Esophagus squamous epithelium (tissue), 5 donors: ENCODE data around the gene SRF. TPM values are rescaled to one million over a fixed set of nuclear protein-coding genes. Genes with fewer than 3 reads are reported as not detected.

Experiments
- DNase-seq: peaks from one replicate; lab custom pipeline; 2025; lab: John Stamatoyannopoulos, UW
- H3K27ac ChIP-seq, 4 donors: fragments of 200-600 bp; sonication (generic); one replicate each; pipeline ENCODE4 v1.5.1; 2016 to 2019; ENCODE audit warnings: mild to moderate bottlenecking in 1 of 4
- H3K27me3 ChIP-seq, 4 donors: fragments of 200-600 bp; sonication (generic); 1 replicate in 3 of 4; 2 replicates in 1 of 4; pipeline versions ENCODE4 v1.5.1 to v1.6.0; 2017 to 2021; ENCODE audit warnings: antibody characterized with exemption in 1 of 4
- H3K36me3 ChIP-seq, 3 donors: fragments of 200-600 bp; sonication (generic); one replicate each; pipeline ENCODE4 v1.5.1; 2016 to 2019
- H3K4me1 ChIP-seq, 3 donors: fragments of 200-600 bp; sonication (generic); one replicate each; pipeline ENCODE4 v1.5.1; 2017 to 2019
- H3K4me3 ChIP-seq, 4 donors: fragments of 200-600 bp; sonication (generic); 1 replicate in 3 of 4; 2 replicates in 1 of 4; pipeline ENCODE4 v1.5.1; 2016 to 2019; ENCODE audit warnings: mild to moderate bottlenecking in 2 of 4, moderate library complexity in 1 of 4
- H3K9me3 ChIP-seq, 3 donors: fragments of 200-600 bp; sonication (generic); one replicate each; pipeline ENCODE4 v1.5.1; 2016 to 2019
- POLR2A ChIP-seq, 4 donors: fragments of 450-650 bp; IDR thresholded peaks; one replicate each; pipeline ENCODE4 v1.6.1; 2017; ENCODE audit warnings: antibody characterized with exemption in 4 of 4, mild to moderate bottlenecking in 4 of 4, moderate library complexity in 3 of 4
- WGBS, 2 donors: methylation state at CpG; one replicate each; pipeline ENCODE4 v1.1.5; 2018; 5-methylcytosine and 5-hydroxymethylcytosine counted together
- intact Hi-C: fragments of 100-400 bp; cut with DNase I; formaldehyde crosslinking; loops from one replicate; pipeline ENCODE4 v1.15.0; 2022
- total RNA-seq, 4 donors: library from RNA; depleted of rRNA; stranded (reverse); fragments of >200 nt; gene quantifications; one replicate each; pipeline ENCODE4 v1.1.0, GENCODE V29; 2016
- TF ChIP-seq, protein P1 (sequence below), 6 experiments: fragments of 450-650 bp in 4 of 6; fragments of 200-600 bp in 2 of 6; sonication (generic) in 2 of 6; IDR thresholded peaks; one replicate each; pipeline ENCODE4 v1.5.1; 2016 to 2019; ENCODE audit warnings: antibody characterized with exemption in 6 of 6, mild to moderate bottlenecking in 4 of 6, moderate library complexity in 4 of 6
- donor health status: DM: yes; HTN: yes; CAD: no.

The SRF gene
- total RNA-seq, 4 donors from 2014 or later: 22.0 to 38.9 (median 35.3) TPM

DNA sequence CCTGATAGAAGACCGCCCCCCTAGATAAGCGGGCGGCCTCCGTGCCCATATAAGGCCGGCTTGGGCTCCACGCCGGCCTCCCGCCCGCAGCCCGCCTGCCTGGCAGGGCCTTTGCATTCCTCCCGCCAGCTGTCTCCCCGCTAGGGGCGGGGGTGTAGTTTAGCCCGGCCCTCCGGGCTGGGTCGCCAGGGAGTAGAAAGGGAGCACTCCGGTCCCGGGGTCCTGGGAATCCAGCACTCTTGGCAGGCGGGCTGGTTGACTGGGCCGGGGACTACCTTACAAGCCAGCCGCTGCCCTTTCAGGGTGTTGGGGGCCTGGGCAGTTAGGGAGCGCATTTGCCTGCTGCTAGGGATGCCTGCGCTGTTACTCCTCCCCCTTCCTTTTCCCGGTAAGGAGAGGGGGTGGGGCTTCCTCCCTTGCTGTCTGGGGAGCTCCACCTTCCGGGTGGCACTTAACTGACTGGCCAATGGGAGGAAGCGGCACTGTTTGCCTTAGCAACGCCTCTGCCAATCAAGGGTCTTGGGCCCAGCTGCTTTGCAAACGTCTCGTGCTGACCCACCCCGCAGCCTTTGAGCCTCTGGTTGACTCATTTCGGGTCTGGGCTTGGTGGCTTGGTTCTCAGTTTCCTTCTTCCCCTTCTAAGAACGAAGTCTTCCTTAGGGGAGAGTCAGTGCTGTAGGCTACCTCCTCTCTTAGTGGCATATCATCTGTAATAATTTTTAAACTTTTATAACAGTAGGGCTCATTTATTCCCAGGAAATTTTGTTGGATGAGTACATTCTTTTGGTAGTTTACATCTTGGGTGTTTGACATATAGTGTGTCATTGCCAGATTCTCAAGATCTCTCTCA lies 3.4 kb downstream of the SRF start:
- H3K27ac ChIP-seq: peak overlapping the region; percentile 93 to 99 (median 99)
- peaks cover 28 to 54% (median 29%) of the 10 kb centered on the region in 3 donors for H3K4me1 ChIP-seq
- peak; percentile 96 for DNase-seq
- H3K4me3 ChIP-seq: peak overlapping the region; percentile 29 to 98 (median 87)
- 0% methylated on average over 8 to 10 of the region's 32 CpGs for WGBS, 2 donors
- peaks cover 7 to 46% (median 25%) of the 10 kb centered on the region in 3 donors for H3K36me3 ChIP-seq
- H3K27me3 ChIP-seq: no peaks in the 10 kb centered on the region
- intact Hi-C loops: no loop called here
- TF ChIP-seq, protein P1, sequence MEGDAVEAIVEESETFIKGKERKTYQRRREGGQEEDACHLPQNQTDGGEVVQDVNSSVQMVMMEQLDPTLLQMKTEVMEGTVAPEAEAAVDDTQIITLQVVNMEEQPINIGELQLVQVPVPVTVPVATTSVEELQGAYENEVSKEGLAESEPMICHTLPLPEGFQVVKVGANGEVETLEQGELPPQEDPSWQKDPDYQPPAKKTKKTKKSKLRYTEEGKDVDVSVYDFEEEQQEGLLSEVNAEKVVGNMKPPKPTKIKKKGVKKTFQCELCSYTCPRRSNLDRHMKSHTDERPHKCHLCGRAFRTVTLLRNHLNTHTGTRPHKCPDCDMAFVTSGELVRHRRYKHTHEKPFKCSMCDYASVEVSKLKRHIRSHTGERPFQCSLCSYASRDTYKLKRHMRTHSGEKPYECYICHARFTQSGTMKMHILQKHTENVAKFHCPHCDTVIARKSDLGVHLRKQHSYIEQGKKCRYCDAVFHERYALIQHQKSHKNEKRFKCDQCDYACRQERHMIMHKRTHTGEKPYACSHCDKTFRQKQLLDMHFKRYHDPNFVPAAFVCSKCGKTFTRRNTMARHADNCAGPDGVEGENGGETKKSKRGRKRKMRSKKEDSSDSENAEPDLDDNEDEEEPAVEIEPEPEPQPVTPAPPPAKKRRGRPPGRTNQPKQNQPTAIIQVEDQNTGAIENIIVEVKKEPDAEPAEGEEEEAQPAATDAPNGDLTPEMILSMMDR (IDR thresholded peaks at IDR 0.05): peak in 5 of 6 experiments; percentile 26 to 54 (median 34)
- TF ChIP-seq POLR2A (IDR thresholded peaks at IDR 0.05): peak in 3 of 4 donors; percentile 33 to 84 (median 72)
- no peaks in the 10 kb centered on the region for H3K9me3 ChIP-seq

DNA sequence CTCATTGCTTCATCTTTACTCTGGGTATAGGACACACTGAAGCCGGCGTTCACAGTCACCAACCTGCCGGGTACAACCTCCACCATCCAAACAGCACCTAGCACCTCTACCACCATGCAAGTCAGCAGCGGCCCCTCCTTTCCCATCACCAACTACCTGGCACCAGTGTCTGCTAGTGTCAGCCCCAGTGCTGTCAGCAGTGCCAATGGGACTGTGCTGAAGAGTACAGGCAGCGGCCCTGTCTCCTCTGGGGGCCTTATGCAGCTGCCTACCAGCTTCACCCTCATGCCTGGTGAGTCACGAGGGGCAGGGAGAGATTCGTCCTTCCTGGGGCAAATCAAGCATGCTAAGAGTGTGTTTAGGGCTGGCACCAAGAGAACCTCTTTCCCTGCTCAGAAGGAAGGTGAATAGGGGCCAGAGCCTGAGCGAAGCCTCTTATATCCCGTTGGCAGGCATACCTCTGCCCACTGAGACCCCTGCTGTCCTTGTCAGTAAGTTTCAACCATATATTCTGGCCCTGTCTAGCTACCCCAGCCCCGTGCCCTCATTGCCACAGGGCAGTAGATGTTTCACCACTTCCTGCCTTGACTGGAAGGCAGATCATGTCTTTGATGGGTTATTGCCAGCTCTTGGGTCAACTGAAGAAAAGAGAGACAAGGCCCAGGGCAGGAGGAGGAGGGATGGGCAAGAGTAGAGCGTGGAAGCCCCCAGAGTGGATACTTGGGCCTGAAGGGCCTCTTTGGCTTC lies 4.8 kb downstream of the SRF start:
- WGBS, 2 donors: 67 to 83% methylated on average over 9 of the region's 11 CpGs
- Histone ChIP-seq H3K36me3 (peaks cover 8 to 60% (median 27%) of the 10 kb centered on the region in 3 donors), H3K27me3 (no peaks in the 10 kb centered on the region), H3K4me3 (no peak overlapping the region), H3K4me1 (peaks cover 25 to 44% (median 28%) of the 10 kb centered on the region in 3 donors), H3K9me3 (no peaks in the 10 kb centered on the region), H3K27ac (peak overlapping the region; percentile 93 to 99 (median 99))
- intact Hi-C loops: no loop called here
- TF ChIP-seq, protein P1 (IDR thresholded peaks at IDR 0.05): no peak
- TF ChIP-seq POLR2A (IDR thresholded peaks at IDR 0.05): no peak
- DNase-seq: no peak

DNA sequence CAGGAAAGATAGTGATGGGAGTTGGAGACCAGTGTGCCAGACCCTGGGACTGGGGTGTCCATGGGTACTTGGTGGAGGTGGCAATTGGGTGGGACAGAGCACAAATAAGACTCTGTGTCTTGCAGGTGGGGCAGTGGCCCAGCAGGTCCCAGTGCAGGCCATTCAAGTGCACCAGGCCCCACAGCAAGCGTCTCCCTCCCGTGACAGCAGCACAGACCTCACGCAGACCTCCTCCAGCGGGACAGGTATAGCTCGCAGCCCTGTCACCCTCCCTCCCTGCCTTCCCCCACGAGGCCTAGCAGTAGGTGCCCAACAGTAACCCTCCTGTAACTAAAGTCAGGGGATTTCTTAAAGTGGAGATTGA lies 5.3 kb downstream of the SRF start:
- intact Hi-C loops: no loop called here
- 70% methylated on average over 2 of the region's 6 CpGs; no CpG with 5 or more reads in 1 of the 2 donors for WGBS, 2 donors
- no peak for DNase-seq
- Histone ChIP-seq H3K27ac (peak overlapping the region in 3 of 4 donors; percentile 24 to 99 (median 93)), H3K9me3 (no peaks in the 10 kb centered on the region), H3K27me3 (no peaks in the 10 kb centered on the region), H3K4me3 (no peak overlapping the region), H3K4me1 (peaks cover 28 to 49% (median 29%) of the 10 kb centered on the region in 3 donors), H3K36me3 (peaks cover 8 to 61% (median 27%) of the 10 kb centered on the region in 3 donors)
- TF ChIP-seq, protein P1 (IDR thresholded peaks at IDR 0.05): no peak

DNA sequence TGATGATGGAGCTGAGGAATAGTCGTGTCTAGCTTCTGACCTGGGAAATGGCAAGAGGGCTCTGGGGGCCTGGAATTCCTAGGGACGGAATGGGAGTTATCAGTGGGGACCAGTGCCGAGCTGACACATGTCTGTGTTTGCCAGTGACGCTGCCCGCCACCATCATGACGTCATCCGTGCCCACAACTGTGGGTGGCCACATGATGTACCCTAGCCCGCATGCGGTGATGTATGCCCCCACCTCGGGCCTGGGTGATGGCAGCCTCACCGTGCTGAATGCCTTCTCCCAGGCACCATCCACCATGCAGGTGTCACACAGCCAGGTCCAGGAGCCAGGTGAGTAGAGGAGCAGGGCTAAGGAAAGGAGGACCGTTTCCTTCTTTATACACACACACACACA lies 7.1 kb downstream of the SRF start:
- intact Hi-C loops: no loop called here
- peaks cover 8 to 61% (median 27%) of the 10 kb centered on the region in 3 donors for H3K36me3 ChIP-seq
- no peak overlapping the region for H3K27ac ChIP-seq
- TF ChIP-seq, protein P1 (IDR thresholded peaks at IDR 0.05): no peak
- TF ChIP-seq POLR2A (IDR thresholded peaks at IDR 0.05): no peak
- H3K9me3 ChIP-seq: no peaks in the 10 kb centered on the region
- WGBS, 2 donors: 81 to 85% methylated on average over 4 to 11 of the region's 12 CpGs
- H3K4me1 ChIP-seq: peaks cover 19 to 52% (median 31%) of the 10 kb centered on the region in 3 donors
- DNase-seq: no peak
- no peak overlapping the region for H3K4me3 ChIP-seq
- no peaks in the 10 kb centered on the region for H3K27me3 ChIP-seq
